ENCODE results near the gene WNT4.
"Not testable (repeated sequence)": the region's sequence is repeated elsewhere in the genome, so short reads cannot be mapped to it uniquely, and the experiment has no call there.

Gene WNT4

DNA sequence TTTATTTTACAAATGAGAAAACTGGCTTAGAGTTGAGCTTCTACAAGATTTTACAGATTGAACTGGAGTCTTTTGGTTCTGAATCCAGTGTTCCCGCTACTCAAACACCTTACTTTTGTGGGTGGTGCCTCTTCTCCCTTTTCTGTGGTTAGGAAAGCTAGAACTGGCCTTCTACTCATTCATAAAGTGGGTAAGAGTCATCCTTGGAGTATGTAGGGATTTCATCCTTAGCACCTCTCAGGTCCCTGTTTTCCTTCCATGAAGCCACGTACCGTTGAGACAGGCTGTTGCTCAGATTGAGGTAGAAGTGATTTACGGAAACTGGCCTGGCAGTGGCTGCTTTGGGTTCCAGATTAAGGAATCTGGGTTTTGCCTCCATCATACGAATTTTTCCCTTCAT, 35.8 kb downstream of the WNT4 start:
- no peak for DNase-seq

DNA sequence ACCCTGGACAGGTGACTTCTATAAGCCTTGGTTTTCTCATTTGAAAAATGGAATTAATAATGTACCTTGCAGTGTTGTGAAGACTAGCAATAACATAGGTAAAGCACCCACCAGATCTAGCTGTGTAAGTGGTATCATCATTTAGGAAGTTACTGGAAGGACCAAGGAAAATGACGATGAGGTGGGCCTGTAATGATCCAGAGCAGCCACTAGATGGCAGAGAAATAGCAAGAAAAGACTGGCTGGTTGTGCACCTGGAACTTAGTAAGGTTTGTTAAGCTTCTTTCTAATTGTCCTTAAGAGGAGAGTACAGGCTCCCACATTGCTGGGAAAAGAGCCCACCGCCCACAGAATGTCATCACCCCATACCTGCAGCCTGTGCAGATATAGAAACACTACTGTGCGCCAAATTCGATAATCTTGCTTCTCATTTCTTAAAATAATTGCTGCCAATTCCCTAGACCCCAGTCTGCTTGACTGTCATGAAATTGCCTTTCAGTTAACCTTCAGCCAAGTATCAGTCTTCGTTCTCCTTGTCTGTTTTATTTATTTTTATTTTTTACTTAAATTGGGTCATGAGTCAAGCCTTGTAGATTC, 37.2 kb downstream of the WNT4 start:
- DNase-seq, result peak; percentile 38

DNA sequence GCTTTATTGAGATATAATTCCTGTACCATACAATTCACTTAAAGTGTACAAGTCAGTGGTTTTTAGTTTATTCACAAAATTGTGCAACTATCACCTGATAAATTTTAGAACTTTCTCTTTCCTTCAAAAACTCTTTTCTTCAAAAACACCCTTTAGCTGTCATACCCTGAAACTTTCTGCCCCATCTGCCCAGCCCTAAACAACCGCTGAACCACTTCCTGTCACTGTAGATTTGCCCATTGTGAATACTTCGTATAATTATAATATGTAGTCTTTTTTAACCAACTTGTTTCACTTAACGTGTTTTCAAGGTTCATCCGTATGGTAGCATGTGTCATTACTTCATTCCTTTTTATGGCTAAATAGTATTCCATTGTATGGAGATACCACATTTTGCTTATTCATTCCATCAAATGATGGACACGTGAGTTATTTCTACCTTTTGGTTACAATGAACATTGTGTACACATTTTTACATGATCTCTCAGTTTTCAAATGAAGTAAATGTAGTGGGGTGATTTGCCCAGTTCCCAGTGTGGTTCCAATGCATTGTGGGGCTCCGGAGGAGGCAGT, 37.9 kb downstream of the WNT4 start:
- DNase-seq, result no peak

DNA sequence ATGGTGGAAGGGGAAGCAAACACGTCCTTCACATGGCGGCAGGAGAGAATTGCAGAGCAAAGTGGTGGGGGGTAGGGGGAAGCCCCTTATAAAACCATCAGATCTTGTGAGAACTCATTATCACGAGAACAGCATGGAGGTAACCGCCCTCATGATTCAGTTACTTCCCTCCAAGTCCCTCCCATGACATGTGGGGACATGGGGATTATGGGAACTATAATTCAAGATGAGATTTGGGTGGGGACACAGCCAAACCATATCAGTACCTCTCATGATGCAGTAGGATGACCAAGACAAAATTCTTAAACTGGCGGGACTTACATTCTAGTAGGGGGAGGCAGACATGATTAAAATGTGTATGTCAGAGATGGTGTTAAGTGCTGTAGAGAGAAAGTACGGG, 38.8 kb downstream of the WNT4 start:
- DNase-seq, result no peak

DNA sequence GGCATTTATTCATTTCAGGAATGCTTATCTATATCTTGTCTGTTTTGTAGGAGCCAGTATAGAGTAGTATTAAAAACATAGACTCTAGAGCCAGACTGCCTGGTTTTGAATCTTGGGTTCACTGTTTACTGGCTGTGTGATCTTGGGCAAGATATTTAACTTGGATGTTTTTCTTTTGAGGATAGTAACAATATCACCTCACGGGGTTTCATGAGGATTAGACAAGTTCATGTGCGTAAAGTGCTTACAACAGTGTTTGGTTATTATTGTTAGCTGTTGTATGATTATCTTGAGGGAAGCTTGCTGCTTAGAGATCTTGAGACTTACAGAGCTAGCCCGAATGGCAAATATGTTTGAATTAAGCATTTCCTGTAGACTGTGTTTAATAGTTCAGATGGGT, 40.2 kb downstream of the WNT4 start:
- no peak for DNase-seq

DNA sequence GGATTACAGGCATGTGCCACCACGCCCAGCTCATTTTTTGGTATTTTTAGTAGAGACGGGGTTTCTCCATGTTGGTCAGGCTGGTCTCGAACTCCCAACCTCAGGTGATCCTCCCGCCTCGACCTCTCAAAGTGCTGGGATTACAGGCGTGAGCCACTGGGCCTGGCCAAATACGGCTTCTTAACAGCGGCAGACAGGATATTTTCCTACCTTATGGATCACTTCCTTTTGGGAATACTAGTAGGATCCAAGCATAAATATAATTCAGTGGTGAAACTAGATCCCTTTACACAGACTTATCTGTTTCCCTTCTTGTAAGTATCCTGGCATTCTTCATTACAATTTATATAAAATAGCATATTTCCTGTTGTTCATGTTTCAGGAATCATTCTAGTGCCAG, 40.9 kb downstream of the WNT4 start:
- no peak for DNase-seq

DNA sequence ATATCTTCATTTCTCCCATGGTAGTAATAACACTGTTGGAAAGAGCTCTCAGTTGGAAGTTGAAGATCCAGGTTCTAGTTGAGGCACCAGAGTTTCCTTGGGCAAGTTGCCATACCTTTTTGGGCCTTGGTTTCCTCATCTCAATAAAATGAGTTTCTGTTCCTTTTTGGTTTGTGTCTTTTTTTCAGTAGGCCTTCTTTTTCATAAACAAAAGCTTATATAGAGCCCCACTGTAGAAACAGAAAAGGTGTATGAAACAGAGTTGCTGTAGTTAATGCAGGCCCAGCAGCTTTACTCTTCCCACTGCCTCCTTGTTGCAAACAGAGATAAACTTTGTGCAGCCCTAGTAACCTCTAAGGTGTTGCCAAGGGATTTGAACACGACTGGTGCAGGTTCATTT, 41.7 kb downstream of the WNT4 start:
- DNase-seq, result no peak

DNA sequence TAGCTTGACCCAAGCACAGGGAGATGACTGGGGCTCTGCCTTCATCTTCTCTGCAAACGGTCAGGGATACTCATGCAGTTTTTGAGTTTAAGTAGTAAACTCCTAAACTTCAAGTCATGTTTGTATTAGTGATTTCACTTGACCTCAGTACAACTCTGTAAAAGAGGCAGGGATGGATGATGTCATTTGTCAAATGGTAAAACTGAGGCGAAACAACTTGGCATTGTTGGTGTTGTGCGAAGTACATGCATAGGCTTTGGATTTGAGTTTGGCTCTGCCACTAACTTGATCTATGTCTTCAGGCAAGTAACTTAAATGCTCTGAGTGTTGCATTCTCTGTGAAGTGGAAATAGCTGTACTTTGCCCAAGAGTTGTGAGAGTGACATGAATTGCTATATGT, 42.7 kb downstream of the WNT4 start:
- no peak for DNase-seq

DNA sequence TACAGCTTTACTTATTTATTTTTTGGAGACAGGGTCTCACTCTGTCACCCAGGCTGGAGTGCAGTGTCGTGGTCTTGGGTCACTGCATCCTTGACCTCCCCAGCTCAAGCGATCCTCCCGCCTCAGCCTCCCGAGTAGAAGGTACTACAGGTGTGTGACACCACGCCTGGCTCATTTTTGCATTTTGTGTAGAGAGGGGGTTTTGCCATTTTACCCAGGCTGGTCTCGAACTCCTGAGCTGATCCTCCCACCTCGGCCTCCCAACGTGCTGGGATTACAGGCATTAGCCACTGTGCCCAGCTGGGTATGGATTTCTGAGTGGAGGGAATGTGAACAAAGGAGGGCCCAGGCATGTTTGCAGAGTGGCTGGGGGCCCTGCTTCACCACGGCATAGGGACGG, 44.1 kb downstream of the WNT4 start:
- no peak for DNase-seq

DNA sequence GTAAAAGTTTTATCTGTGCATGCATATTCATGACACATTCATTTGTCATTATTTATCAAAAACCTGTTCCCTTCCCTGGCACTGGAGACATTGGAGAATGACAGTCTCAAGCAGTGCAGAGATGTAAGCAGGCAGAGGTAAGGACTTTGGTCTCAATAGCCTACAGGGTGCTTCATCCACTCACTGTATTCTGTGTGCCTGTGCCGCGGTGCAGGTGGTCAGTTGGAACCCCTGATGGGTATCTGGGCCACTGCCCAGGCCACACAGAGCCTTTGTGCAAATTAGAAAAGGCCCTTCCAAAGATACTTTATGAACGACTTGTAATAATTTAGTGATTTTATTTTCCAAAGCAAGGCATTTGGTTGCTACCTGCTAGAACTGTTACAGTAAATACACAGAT, 46.4 kb downstream of the WNT4 start:
- no peak for DNase-seq

DNA sequence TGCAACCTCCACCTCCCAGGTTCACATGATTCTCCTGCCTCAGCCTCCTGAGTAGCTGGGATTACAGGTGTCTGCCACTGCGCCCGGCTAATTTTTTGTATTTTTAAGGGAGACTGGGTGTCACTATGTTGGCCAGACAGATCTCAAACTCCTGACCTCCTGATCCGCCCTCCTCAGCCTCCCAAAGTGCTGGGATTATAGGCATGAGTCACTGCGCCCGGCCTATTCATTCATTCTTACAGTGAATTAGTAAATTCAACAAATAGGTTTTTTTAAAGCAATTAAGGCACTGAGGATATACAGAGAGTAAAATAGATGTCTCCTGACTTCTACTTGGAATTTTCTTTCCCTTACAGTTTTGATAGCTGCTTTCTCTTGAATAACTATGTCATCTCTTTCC, 46.9 kb downstream of the WNT4 start:
- no peak for DNase-seq

DNA sequence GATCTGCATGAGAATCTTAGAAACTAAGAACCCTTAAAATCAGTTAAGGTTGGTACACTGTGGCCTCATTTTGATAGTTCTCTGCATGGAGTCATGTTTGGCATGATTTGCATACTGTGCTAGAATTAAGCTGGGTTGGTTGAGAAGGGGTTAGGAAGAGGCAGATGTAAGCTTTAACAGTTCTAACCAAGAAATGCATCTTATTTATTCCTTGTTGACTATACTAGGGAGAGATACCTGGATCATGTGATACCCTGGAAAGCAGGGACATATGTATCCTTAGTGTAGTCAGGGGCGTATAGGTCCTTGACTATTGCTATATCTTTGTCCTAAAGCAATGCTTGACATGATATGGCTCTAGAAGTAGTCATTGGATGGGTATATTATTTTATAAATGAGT, 49.4 kb downstream of the WNT4 start:
- DNase-seq, result no peak

DNA sequence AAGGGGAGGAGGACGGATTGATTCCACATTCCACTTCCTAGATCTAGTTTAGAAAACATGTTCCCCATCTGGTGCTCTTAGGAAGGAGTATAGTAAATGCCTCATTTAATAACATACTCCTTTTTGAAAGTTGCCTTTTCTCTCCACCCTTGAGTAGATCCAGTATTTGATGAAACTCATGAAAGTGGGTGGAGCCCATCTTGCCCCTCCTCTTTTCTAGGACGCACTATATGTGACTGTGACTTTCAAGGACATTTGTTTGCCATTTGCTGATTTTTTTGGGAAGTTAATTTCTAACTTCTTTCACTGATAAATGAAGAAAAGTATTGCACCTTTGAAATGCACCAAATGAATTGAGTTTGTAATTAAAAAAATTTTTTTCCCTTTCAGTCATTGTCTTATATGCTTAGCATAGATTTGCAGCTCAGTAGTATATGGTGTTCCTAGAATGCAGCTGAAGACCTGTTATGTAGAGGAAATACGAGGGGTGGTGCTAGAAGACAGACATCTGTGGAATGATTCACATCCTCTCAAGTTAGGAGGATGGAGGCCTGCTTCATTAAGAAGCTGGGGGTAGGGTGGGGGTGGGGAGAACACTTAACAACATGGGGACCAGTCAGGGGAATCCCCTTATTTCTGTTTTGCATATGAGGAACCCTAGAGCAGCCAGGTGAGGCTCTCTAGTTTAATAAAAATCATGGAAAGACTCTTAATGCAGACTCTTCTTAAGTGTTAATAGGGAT, 50.7 kb downstream of the WNT4 start:
- not testable (repeated sequence) for DNase-seq

DNA sequence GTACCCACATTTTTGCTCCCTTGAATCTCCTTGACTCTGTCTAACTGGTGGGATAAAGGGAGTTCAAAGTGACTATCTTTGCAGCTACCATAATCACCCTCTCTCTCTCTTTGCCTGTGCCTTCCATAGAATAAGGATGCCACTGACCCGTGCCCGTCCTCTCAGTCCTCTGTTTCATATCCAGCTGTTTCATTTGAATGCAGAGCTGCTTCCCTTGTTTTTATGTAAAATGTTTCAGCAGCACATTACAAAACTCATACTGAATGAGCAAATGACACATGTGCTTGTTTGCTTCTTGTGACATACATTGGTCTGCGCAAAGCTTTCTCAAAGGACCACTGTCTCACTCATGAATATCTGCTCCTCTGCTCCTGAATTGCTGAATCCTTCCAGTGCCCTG, 52.0 kb downstream of the WNT4 start:
- no peak for DNase-seq

DNA sequence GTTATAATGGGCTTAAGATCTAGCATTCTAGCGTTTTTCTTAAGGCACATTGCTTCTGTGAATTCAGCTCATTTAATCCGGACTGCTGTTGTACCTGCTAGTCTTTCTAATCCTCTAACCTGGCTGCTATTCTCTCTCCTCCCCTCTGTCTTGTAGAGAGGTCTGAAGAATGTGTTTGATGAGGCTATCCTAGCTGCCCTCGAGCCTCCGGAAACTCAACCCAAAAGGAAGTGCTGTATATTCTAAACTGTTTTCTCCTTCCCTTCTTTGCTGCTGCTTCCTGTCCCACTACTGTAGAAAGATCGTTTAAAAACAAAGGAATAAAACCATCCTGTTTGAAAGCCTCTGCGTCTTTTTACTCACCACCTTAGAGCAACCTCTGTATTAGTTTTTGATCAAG, 53.1 kb downstream of the WNT4 start:
- DNase-seq, result no peak

DNA sequence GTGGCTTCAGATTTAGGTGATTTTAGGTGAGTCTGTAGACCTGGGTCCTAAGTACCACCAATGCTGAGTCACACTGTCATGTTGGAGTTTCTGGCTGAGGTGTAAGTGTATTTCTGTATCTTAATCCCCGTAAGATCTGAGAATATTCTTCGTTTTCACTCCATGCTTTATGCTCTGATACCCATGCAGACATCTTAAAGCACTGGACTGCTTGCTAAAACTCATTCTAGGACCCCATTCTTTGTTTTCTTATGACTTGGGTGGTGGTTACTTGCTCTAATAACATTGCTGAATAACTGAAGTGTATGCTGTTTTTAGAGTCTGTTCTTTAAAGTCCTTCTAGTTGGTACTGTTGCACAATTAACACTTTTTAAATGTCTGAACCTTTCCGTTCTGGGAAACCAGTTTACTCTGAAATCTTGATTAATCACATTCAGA, 53.7 kb downstream of the WNT4 start:
- no peak for DNase-seq

DNA sequence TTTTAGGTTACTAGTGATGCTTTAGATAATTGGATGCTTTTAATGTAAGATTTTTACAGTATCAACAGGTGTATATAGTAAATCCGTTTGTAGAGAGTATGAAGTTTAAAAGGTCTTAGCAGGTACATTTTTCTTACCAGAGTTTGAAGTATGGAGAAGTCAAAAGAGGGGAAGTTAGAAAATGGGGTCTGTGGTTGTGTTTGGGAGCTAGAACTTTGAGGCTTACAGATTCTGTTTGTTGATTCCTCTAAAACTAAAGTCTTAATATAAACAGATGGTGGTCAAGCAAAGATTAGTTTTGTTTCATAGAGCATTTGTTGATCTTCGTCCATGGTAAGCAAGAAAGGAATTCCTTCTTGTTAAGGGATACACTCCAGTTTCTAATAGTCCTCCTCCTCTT, 54.6 kb downstream of the WNT4 start:
- DNase-seq, result no peak

DNA sequence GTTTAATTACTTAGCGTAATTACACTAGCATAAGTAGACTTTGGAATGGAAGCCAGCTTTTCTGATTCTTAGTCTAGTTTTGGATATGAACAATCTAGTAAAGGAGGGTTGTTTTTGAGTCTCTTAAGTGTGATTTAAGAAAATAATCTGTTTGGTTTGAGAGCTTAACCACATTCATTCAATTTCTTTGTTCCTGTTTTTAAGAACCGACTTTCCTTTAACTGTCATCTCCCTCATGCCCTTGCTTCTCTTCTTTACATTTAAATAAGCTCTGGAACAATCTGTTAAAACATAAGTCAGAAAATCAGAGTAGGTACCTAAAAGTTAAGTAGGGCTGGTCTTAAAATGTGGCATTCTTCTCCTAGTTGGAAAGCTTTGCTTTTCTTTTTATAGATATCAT, 62.7 kb downstream of the WNT4 start:
- DNase-seq, result no peak

DNA sequence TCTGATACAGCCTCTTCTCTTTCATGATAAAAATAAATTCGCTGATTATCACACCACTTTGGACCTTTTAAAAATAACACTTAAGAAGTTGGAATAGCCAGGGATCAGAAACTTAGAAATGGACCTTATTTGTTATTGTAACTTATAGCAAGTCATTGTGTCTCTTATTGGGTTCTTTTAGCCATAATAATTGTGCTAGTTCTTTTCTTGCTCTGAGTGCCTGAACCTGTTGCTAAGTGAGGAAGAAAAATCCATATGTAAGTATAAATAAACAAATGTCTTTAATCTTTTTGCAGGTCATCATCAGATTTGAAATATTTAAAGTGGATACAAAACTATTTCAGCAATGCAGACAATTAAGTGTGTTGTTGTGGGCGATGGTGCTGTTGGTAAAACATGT, 64.8 kb downstream of the WNT4 start:
- DNase-seq, result no peak

DNA sequence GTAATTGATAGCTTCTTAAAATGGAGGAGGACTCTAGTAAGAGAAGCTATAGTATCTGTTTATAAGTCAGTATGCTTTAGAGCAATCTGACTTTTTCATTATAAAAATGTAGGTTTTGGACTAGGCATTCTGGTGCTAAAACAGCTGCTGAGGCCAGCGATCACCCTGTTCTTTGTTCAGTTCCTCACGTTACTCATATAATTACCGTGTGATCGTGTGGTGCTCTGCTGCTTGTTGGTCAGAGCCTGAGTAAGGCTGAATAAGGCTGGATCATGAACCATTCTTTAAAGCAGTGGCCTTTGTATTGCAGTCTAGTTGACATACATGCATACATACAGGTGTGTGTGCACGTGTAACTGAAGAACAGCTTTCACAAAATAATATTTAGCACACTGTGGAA, 65.2 kb downstream of the WNT4 start:
- no peak for DNase-seq

DNA sequence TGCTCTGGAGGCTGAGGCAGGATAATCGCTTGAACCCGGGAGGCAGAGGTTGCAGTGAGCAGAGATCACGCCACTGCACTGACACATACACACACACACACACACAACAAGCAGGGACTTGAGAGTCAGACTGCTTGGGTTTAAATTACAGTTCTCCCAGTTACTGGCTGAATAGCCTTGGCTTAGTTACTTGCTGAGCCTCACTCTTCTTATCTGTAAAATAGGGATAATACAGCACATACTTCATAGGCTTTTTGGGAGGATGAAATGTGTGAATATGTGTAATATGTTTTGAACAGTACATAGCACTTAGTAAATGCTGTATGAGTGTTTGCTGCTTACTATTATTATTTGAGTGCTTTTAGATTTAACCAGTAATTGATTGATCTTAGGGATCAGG, 66.6 kb downstream of the WNT4 start:
- no peak for DNase-seq

DNA sequence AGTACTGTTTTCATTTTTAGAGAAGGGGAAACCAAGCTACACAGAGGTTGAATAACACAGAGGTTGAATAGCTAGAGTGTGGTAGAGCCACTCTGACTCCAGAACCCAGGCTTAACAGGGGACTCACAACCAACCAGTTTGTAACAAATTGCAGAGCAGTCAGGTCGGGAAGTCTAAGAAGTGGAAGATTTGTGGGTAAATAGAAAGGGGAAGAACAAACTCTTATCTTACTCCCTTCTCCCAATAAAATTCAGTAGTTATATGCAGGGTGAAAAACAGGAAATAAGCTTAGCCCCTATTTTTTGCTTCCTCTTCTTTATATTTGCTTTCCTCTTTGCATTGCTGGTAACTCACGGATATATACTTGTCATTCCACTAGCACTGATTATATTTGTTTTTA, 67.2 kb downstream of the WNT4 start:
- DNase-seq, result no peak

DNA sequence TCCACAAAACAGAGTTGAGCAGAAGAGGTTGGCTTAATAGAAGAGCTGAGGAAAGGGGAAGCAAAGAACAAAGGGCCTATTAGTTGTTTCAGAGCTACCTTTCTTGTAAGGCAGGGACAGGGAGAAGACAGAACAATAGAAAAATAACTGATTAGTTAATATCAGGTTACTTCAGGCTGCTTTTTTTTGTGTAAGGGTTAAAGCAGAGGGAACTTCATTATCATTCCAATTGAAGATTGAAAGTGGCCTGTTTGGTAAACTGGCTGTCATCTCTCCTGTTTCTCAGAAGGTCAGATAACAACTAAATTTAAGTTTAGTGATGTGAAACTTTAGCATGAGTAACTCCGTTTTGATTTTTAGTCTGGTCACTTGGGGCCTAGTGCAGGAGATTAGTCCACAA, 68.1 kb downstream of the WNT4 start:
- no peak for DNase-seq

DNA sequence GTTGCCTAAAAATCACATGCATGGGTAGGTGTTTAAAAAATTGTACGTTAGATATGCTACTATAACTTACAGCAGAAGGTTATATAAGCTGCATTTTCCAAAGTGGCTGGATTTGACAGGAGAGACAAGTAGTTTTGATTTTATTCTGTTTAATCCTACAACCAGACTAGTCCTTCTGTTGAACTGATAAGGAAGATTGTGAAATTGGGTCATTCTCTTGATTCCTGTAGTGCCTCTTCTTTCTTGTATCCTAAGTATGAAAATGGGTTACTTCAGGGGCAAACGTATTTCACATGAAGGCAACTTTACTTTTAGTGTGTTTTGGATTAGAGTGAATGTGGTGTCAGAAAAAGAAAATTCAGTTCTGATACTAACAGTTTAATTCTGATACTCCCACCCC, 71.4 kb downstream of the WNT4 start:
- no peak for DNase-seq

Data from NCI-H1694 treated with DMSO at 0.1 percent for 48 hours (cell line).